Measurements from ENCODE around the gene P2RX2.

The P2RX2 gene

GRCh38 chr12:132638541-132639408 is 20.2 kb downstream of the P2RX2 start:
- peak in 1 of 2 experiments; percentile 36 for DNase-seq

GRCh38 chr12:132639956-132640520 is 21.5 kb downstream of the P2RX2 start:
- no peak for DNase-seq

GRCh38 chr12:132640936-132641335 is 22.4 kb downstream of the P2RX2 start:
- DNase-seq = no peak

GRCh38 chr12:132641811-132642650 is 23.5 kb downstream of the P2RX2 start:
- no peak for DNase-seq

GRCh38 chr12:132642846-132643835 is 24.6 kb downstream of the P2RX2 start:
- no peak for DNase-seq

GRCh38 chr12:132646850-132647249 is 28.3 kb downstream of the P2RX2 start:
- no peak for DNase-seq

- DNase-seq = no peak
These were observed 29.3 kb downstream of the P2RX2 start for GRCh38 chr12:132647858-132648257.

- DNase-seq = no peak
These were observed 30.1 kb downstream of the P2RX2 start for GRCh38 chr12:132648616-132649225.

GRCh38 chr12:132649226-132649945 is 30.8 kb downstream of the P2RX2 start:
- no peak for DNase-seq

- DNase-seq = no peak
These were observed 33.0 kb downstream of the P2RX2 start for GRCh38 chr12:132651444-132652100.

- DNase-seq = no peak
These were observed 35.2 kb downstream of the P2RX2 start for GRCh38 chr12:132653567-132654290.

- DNase-seq = no peak
These were observed 38.6 kb downstream of the P2RX2 start for GRCh38 chr12:132657004-132657727.

- DNase-seq = no peak
These were observed 39.7 kb downstream of the P2RX2 start for GRCh38 chr12:132658149-132658894.

GRCh38 chr12:132659146-132659545 is 40.6 kb downstream of the P2RX2 start:
- DNase-seq = no peak

- DNase-seq = no peak
These were observed 41.5 kb downstream of the P2RX2 start for GRCh38 chr12:132660052-132660451.

GRCh38 chr12:132660996-132661395 is 42.4 kb downstream of the P2RX2 start:
- no peak for DNase-seq

GRCh38 chr12:132661972-132662371 is 43.4 kb downstream of the P2RX2 start:
- DNase-seq = no peak

Measured in NCI-H524 (cell line).